NCI-H526 treated with DMSO at 0.1 percent for 48 hours (cell line): ENCODE data around the gene DUX4.
"Not testable (repeated sequence)": the region's sequence is repeated elsewhere in the genome, so short reads cannot be mapped to it uniquely, and the experiment has no call there.

Experiments used
- DNase-seq: peaks from one replicate; lab custom pipeline; 2025; lab: John Stamatoyannopoulos, UW

The DUX4 gene

DNA sequence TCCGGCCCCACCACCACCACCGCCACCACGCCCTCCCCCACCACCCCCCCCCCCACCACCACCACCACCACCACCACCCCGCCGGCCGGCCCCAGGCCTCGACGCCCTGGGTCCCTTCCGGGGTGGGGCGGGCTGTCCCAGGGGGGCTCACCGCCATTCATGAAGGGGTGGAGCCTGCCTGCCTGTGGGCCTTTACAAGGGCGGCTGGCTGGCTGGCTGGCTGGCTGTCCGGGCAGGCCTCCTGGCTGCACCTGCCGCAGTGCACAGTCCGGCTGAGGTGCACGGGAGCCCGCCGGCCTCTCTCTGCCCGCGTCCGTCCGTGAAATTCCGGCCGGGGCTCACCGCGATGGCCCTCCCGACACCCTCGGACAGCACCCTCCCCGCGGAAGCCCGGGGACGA lies at the start of gene DUX4:
Gene DUX4, plus strand, starts transcription at position 347 of the 400 bp plus-strand sequence. Its CDS starts 0 bp downstream, at position 347.
- not testable (repeated sequence) for DNase-seq

- not testable (repeated sequence) for DNase-seq
Measured at GRCh38 chr4:190175436-190175835, 1.9 kb downstream of the DUX4 start.

DNA sequence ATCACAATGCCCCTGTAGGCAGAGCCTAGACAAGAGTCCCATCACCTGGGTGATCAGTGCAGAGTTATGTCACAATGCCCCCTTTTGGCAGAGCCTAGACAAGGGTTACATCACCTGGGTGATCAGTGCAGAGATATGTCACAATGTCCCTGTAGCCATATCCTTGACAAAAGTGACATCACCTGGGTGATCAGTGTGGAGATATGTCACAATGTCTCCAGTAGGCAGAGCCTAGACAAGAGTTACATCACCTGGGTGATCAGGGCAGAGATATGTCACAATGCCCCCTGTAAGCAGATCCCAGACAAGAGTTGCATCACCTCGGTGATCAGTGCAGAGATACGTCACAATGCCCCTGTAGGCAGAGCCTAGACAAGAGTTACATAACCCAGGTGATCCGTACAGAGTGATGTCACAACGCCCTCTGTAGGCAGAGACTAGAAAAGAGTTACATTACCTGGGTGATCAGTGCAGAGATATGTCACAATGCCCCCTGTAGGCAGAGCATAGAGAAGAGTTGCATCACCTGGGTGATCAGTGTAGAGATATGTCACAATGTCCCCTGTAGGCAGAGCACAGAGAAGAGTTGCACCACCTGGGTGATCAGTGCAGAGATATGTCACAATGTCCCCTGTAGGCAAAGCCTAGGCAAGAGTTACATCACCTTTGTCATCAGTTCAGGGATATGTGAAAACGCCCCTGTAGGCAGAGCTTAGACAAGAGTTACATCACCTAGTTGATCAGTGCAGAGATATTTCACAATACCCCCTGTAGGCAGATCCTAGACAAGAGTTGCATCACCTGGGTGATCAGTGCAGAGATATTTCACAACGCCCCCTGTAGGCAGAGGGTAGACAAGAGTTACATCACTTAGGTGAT lies 4.4 kb downstream of the DUX4 start:
- not testable (repeated sequence) for DNase-seq

GRCh38 chr4:190178606-190178990 lies 5.0 kb downstream of the DUX4 start:
- not testable (repeated sequence) for DNase-seq

DNA sequence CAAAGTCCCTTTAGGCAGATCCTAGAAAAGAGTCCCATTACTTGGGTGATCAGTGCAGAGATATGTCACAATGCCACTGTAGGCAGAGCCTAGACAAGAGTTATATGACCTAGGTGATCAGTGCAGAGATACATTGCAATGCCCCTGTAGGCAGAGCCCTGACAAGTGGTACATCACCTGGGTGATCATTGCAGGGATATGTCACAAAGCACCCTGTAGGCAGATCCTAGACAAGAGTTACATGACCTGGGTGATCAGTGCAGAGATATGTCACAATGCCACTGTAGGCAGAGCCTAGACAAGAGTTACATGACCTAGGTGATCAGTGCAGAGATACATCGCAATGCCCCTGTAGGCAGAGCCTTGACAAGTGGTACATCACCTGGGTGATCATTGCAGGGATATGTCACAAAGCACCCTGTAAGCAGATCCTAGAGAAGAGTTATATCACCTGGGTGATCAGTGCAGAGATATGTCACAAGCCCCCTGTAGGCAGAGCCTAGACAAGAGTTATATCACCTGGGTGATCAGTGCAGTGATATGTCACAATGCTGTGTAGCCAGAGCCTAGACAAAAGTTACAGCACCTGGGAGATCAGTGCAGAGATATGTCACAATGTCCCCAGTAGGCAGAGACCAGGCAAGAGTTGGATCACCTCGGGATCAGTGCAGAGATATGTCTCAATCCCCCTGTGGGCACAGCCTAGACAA lies 5.6 kb downstream of the DUX4 start:
- DNase-seq, result not testable (repeated sequence)

GRCh38 chr4:190179740-190180094 lies 6.1 kb downstream of the DUX4 start:
- DNase-seq, result not testable (repeated sequence)

DNA sequence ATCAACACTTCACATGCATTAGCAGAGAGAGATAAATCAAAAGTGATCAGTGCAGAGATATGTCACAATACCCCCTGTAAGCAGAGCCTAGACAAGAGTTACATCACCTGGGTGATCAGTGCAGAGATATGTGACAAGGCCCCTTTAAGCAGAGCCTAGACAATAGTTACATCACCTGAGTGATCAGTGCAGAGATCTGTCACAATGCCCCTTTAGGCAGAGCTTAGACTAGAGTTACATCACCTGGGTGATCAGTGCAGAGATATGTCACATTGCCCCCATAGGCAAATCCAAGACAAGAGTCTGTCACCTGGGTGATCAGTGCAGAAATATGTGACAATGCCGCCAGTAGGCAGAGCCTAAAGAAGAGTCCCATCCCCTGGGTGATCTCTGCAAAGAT lies 7.4 kb downstream of the DUX4 start:
- DNase-seq, result not testable (repeated sequence)

- not testable (repeated sequence) for DNase-seq
Measured at GRCh38 chr4:190181481-190182100, 8.0 kb downstream of the DUX4 start.

DNA sequence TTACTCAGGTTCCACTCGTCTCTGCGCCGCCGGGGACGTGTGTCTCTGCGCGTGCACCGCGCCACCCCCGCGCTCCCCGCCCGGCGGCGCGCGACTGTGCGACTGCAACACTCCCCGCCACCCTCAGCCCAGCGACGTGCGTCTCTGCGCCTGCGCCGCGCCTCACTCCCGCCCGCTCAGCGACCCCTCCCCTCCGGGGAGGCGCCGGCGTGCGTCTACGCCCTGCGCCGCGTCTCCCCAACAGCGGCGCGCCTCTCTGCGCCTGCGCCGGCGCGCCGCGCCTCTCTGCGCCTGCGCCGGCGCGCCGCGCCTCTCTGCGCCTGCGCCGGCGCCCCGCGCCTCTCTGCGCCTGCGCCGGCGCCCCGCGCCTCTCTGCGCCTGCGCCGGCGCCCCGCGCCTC lies 29.9 kb downstream of the DUX4 start:
- not testable (repeated sequence) for DNase-seq
